Measurements from ENCODE around the gene TBC1D17. TPM values are rescaled to one million over a fixed set of nuclear protein-coding genes. Genes with fewer than 3 reads are reported as not detected.

The TBC1D17 gene
- polyA plus RNA-seq, 1 experiment = 15.6 TPM

DNA sequence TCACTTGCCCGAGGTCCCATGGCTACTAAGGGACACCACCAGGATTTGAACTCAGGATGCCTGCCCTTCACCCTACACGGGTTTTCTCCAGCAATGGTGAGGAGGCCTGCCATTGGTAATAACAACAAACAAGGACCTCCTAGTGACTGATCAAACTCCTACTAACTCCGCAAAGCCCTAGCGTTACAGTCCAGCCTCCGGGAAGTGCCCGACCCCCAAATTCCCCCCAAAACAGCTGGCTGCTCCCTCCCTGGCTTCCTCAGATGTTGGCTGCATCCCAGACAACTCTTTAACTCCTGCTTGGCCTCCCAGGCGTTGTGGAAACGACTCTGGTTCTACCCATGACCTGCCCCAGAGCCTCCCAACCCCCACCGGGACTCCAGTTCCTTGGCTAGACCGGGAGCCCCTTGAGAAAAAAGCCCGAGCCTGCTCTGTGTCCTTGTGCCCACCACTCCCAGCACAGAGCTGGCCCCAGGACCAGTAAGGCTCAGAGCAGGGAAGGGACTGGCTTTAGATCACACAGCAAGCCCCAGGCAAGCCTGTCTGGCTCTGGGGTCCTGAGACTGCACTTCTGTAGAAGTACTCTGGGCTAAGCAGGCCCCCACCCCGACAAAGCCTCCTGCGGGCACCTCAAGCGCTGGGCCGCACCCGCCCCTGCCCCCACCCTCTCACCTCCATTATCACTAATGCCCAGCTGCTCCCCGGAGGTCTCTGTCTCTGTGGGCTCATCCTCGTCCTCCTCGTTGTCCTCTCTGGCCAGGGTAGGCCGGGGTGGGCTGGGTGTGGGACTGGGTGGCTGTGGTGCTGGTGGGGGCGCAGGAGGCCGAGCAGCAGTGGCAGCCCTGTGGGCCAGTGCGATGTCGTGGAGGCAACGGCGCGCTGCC lies 5.0 kb upstream of the TBC1D17 start:
- H3K4me3 ChIP-seq (ENCODE audit: low read depth, low read length) = no peak overlapping the region
- no peaks in the 10 kb centered on the region for H3K27me3 ChIP-seq (ENCODE audit: control insufficient read depth, insufficient read depth, low read length)
- no peak for DNase-seq (ENCODE audit: low read depth, low spot score)
- CTCF ChIA-PET = interaction anchor here (0.7 kb wide), 1 partner anchor 191 kb away, joined by 7 read pairs; no protein-coding TSS in a partner anchor
- H3K9me3 ChIP-seq (ENCODE audit: control insufficient read depth, insufficient read depth, low read length) = no peaks in the 10 kb centered on the region; the same call in 1 of the 2 replicates
- POLR2A ChIA-PET = interaction anchor here (0.5 kb wide), 1 partner anchor 14 kb away, joined by 3 read pairs; no protein-coding TSS in a partner anchor
- peak overlapping the region; percentile 2 for H3K27ac ChIP-seq (ENCODE audit: low read depth, low read length)
- TF ChIP-seq, protein P1, sequence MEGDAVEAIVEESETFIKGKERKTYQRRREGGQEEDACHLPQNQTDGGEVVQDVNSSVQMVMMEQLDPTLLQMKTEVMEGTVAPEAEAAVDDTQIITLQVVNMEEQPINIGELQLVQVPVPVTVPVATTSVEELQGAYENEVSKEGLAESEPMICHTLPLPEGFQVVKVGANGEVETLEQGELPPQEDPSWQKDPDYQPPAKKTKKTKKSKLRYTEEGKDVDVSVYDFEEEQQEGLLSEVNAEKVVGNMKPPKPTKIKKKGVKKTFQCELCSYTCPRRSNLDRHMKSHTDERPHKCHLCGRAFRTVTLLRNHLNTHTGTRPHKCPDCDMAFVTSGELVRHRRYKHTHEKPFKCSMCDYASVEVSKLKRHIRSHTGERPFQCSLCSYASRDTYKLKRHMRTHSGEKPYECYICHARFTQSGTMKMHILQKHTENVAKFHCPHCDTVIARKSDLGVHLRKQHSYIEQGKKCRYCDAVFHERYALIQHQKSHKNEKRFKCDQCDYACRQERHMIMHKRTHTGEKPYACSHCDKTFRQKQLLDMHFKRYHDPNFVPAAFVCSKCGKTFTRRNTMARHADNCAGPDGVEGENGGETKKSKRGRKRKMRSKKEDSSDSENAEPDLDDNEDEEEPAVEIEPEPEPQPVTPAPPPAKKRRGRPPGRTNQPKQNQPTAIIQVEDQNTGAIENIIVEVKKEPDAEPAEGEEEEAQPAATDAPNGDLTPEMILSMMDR (IDR thresholded peaks at IDR 0.05; ENCODE audit: low read depth, low read length) = no peak

- H3K27me3 ChIP-seq (ENCODE audit: control insufficient read depth, insufficient read depth, low read length) = no peaks in the 10 kb centered on the region
- no peak for DNase-seq (ENCODE audit: low read depth, low spot score)
- ChIA-PET POLR2A (no interaction called here), CTCF (no interaction called here)
- H3K27ac ChIP-seq (ENCODE audit: low read depth, low read length) = no peak overlapping the region
- TF ChIP-seq, protein P1 (IDR thresholded peaks at IDR 0.05; ENCODE audit: low read depth, low read length) = no peak
- no peak overlapping the region for H3K4me3 ChIP-seq (ENCODE audit: low read depth, low read length)
- H3K9me3 ChIP-seq (ENCODE audit: control insufficient read depth, insufficient read depth, low read length) = no peaks in the 10 kb centered on the region; the same call in 1 of the 2 replicates
Observed at GRCh38 chr19:49873129-49873521, 4.4 kb upstream of the TBC1D17 start.

- H3K27ac ChIP-seq (ENCODE audit: low read depth, low read length) = no peak overlapping the region
- ChIA-PET CTCF (no interaction called here), POLR2A (interaction anchor here (0.7 kb wide), 1 partner anchor 234 kb away, joined by 4 read pairs; no protein-coding TSS in a partner anchor)
- no peaks in the 10 kb centered on the region for H3K27me3 ChIP-seq (ENCODE audit: control insufficient read depth, insufficient read depth, low read length)
- H3K9me3 ChIP-seq (ENCODE audit: control insufficient read depth, insufficient read depth, low read length) = no peaks in the 10 kb centered on the region; the same call in 1 of the 2 replicates
- no peak for DNase-seq (ENCODE audit: low read depth, low spot score)
- no peak overlapping the region for H3K4me3 ChIP-seq (ENCODE audit: low read depth, low read length)
- TF ChIP-seq, protein P1 (IDR thresholded peaks at IDR 0.05; ENCODE audit: low read depth, low read length) = no peak
Observed at GRCh38 chr19:49873834-49874233, 3.7 kb upstream of the TBC1D17 start.

- ChIA-PET CTCF (no interaction called here), POLR2A (interaction anchor here (1.1 kb wide), 1 partner anchor 294 kb away, joined by 3 read pairs; the partner anchor contains the start of gene NOSIP)
- TF ChIP-seq, protein P1 (IDR thresholded peaks at IDR 0.05; ENCODE audit: low read depth, low read length) = no peak
- Histone ChIP-seq H3K4me3 (ENCODE audit: low read depth, low read length) (peak overlapping the region; percentile 98), H3K27me3 (ENCODE audit: control insufficient read depth, insufficient read depth, low read length) (no peaks in the 10 kb centered on the region), H3K27ac (ENCODE audit: low read depth, low read length) (no peak overlapping the region), H3K9me3 (ENCODE audit: control insufficient read depth, insufficient read depth, low read length) (no peaks in the 10 kb centered on the region; the same call in 1 of the 2 replicates)
- no peak for DNase-seq (ENCODE audit: low read depth, low spot score)
Observed at GRCh38 chr19:49874503-49875157, 2.9 kb upstream of the TBC1D17 start.

Data from AG04450 (cell line).